ENCODE measurements around the gene NRP2.

DNA sequence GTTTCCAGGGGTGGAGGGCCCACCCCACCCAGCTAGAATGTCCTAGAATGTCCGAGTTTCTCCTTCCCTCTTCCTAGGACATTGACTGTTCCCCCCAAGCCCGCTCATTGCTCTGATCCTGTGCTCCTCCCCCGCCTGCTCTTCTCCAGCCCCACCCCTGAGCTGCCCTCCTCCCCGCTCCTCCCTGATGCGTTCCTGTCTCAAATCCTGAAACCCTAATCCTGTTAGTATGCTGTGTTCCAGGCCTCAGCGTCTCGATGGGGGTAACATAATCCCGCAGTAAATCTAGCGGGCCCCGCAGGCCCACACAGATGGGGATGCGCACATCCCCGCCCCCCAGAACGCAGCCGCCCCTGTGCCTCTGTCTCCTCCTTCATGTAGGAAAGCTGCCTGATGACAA lies 51.3 kb downstream of the NRP2 start:
- TF ChIP-seq, protein P1, sequence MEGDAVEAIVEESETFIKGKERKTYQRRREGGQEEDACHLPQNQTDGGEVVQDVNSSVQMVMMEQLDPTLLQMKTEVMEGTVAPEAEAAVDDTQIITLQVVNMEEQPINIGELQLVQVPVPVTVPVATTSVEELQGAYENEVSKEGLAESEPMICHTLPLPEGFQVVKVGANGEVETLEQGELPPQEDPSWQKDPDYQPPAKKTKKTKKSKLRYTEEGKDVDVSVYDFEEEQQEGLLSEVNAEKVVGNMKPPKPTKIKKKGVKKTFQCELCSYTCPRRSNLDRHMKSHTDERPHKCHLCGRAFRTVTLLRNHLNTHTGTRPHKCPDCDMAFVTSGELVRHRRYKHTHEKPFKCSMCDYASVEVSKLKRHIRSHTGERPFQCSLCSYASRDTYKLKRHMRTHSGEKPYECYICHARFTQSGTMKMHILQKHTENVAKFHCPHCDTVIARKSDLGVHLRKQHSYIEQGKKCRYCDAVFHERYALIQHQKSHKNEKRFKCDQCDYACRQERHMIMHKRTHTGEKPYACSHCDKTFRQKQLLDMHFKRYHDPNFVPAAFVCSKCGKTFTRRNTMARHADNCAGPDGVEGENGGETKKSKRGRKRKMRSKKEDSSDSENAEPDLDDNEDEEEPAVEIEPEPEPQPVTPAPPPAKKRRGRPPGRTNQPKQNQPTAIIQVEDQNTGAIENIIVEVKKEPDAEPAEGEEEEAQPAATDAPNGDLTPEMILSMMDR (conservative IDR thresholded peaks at IDR 0.05 in 1 of 2, IDR thresholded peaks at IDR 0.05 in 1 of 2; ENCODE audit: extremely low read depth in 1 of 2, insufficient read depth in 1 of 2, low read depth in 1 of 2, low read length in 2 of 2): no peak
- TF ChIP-seq EZH2 (IDR thresholded peaks at IDR 0.05; ENCODE audit: borderline replicate concordance, low read length): no peak

Measured in mammary epithelial cell (primary cell).